HG03066 (cell line): ENCODE results near the gene CYFIP2.
A peak's percentile ranks its signal among the peaks of the same experiment; 100 is the strongest.

Source experiments
- ATAC-seq: cut with Tn5 transposase; IDR thresholded peaks from one replicate; pipeline ENCODE4 v1.9.1; 2021; ENCODE audit warnings: low read depth; ENCODE audit not compliant: unreplicated experiment

CYFIP2 gene

DNA sequence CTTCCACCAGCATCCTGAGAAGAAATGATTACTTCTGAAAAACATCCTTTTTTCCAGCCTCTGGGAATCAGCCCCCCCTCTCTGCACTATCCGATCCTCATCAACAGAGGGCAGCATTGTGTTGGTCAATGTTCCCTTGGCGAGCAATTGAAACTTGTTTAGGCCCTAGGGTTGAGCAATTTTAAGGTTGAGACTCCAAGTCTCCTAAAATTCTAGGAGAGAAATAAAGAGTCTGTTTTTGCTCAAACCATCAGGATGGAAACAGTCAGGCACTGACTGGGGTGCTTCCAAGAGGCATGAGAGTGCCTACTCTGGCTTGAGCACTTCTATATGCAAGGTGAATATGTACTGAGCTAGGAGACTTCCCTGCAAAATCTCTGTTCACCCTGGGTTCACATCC is 12.4 kb upstream of the CYFIP2 start:
- ATAC-seq = peak; percentile 48

DNA sequence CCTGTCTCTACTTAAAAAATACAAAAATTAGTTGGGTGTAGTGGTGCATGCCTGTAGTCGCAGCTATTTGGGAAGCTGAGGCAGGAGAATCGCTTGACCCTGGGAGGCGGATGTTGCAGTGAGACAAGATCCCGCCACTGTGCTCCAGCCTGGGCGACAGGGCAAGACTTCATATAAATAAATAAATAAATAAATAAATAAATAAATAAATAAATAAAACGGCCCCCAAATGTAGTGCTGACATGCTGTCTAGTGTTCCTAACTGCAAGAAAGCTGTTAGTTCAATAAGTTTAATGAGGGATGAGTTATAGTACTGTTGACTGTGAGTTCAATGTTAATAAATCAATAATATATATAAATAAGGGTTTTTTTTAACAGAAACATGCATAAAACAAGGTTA is 7.5 kb upstream of the CYFIP2 start:
- ATAC-seq = no peak

DNA sequence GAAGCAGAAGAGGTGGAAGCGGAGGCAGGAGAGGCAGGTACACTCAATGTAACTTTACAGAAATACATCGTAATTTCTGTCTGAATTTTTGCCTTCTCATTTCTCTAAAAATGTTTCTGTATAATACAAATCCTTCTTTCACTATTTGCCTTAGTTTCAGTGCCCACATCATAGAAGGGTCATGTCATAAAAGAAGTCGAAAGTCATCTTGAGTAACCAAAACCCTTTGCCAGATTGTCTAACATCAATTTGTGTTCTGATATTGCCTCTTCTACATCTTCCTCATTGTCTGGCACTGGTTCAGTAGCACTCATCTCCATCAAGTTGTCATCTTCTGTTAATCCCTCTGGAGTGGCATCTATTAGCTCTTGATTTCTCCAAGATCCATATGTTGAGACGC is 6.2 kb upstream of the CYFIP2 start:
- no peak for ATAC-seq

DNA sequence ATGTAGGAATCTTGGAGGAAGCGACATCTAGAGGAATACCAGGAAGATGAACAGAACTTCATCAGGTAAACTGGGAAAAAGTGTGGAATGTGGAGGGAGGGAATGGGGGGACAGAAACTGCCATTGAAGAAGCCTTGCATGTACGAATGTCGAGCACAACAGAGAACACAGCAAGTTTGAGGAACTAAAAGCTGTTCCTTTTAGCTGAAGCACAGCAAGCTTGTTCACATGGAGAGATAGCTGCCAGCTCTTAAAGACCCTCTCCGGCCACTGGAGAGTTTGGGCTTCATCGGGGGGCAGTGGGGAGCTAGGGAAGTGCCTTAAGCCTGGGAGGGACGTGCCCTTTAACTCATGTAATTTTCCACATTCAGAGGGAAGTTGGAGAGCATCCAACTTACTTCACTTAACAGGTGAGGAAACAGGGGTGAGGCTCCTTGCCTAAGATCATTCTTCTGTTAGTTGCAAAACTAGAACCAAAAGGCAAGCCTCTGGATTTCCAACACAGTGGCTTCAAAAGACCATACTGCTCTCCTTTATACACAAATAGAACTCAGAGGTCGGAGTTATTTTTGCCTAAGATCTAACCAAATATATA is 2.3 kb upstream of the CYFIP2 start:
- ATAC-seq = no peak

DNA sequence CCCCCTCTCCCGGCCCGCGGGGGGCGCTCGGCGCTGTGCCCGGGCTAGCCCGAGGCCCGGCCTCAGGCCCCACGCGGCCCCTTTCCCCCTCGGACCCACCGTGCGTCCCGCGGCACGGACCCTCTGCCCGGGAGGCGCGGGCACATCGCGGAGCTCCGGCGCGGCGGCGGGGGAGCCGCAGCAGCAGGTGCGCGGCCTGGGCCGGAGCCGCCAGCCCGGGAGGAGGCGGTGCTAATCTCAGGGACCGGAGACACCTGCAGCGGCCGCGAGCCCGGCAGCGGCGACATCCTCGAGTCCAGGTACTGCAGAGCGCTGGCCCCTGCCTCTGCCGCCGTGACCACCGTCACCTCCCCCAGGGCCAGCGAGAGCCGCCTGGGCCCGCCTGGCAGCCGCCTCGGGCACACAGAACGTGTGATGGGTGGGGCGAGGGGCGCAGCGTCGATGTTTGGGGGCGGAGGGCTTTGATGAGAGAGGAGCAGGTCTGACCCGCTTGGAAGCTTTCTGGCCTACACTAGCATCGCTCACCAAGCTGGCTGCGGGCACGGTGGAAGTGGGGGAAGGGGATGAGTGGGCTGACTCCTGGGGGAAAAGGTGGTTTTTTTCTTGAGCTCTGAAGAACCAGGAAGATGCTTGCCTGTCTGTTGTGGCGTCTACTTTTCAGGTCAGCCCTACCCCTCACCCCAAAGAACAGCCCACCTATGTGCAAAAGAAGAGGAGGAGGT is 524 bp downstream of the CYFIP2 start:
- peak; percentile 49 for ATAC-seq

DNA sequence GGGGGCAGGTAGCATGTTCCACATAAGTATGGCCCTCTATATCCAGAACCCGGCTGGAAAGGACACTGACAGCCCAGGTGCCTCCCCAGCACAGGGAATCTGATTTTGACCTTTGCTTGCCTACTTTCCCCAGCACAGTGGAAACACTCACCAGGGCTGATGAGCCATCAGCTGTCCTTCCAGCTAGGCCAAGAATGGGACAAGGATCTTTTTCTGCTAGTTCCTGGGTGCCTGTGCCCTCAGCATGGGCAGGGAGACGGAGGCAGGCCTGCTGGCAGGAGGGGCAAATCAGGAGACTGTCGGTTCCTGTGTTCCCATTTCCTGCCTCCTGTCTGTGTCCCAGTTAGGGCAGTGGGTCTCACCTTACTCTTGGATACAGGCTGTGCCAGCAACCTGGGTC is 1.1 kb downstream of the CYFIP2 start:
- no peak for ATAC-seq

DNA sequence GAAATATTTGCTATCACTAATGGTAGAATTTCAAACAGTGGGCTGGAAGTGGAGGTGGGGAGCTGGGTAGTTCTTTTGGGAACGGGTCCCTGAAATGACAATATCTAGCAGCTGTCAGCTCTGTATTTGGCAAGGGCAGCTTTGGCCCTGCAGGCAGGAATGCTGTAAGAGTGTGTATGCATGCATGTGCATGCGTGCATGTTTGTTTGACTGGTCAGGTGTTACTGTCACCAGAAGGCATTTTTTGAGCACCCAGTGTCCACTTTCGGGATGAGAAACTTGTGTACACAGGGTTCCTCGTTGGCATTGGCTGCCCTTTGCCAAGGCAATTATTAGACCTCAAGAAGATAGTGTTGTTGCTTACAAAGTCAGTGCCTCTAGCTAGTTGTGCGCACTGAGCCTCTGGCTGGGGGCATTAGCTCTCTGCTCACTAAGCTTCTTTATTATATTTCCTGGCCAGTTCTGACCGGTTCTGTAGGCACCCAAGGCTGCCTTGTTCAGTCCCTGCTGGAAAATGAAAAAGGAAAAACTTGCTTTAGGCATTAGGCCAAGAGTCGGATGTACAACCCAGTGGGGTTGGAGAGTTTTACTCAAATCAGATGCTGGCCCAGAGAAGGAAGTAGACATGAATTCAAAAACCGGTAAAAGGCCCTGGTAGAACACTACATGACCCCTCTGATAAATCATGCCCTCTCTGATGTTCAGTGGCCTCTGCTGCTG is 2.0 kb downstream of the CYFIP2 start:
- no peak for ATAC-seq

DNA sequence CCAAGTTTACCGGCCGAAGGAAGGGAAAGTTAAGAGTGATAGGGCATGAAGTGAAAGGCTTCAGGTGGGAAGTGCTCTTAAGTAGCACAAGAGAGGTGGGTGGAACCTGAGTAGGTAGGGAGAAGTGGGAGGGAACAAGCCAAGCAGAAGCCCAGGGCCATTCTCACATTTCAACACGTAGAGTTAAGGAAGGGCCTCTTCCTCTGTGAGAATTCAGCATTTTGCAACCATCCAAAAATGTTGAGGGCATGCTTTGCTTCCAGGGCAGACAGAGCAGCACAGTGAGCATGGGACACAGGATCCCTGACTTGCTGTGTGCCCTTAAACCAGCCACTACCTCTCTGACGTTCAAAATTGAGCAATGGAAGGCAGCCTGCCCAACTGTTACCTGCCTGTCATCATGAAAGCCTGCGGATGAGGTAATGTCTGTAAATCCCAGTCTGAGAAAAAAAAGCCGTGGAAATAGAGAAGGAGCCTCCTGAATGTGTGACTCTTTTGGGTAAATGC is 3.3 kb downstream of the CYFIP2 start:
- ATAC-seq = no peak

DNA sequence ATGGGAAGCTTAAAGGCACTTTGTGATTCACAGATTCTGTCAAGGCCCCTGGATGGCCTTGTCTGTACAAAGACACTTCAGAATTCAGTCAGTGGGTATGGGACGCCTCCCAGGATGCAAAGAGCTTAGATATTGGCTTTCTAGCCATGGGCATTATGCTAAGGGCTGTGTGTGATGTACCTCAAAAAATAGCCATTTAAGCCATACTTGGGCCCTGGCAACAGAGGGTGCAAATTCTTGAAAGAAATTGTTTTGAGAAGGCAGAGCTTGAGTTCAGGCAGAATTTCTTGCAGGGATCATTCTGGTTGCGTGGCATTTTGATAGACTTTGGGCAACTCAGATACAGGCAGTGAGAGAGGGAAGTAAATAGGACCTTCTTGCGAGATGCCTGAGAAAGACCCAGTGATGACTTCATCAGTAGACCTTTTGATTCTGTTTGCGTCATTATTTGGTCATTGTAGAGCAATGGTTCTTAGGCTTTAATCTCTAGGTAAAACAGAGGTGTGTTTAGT is 3.9 kb downstream of the CYFIP2 start:
- ATAC-seq = no peak

DNA sequence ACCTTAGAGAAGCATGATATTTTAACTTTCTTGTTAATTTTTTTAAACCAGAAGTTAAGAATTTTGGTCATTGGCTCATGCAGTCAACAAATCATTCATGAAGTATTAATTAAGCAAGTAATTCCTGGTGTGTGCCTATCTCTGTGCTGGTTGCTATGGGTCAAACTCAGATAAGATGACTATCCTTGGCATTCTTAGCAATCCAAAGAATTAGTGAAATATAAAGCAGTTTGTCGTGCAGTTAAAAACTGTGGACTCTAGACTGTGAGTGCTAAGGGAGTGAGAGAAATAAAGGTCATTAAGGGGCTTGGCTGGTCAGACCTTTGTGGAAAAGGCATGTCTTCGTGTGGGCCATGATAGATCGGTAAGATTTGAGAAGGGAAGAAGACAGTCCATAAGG is 4.8 kb downstream of the CYFIP2 start:
- no peak for ATAC-seq

DNA sequence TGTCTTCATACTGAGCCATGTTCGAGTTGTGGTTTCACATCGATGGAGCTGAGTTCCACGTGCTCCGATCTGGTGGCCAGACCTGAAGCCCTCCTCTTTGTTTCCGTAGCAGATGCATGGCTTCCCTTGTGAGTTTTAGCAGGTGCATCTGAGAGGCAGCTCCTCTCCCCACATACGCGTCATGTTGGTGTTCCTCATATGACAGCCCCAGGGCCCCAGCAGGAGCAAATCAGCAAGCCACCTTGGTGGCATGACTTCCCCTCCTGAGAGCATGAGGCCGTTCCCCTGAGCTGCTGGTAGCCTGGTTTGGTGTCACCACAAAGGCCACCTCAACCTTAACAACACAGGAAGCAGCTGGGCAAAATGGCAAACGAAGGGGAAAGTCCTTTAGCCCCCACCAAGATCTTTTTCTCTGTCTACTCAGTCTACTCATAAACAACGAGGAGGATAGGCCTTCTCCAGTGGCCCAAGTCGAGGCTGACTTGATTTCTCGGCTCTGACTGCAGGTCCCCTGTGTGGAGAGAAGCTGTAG is 5.9 kb downstream of the CYFIP2 start:
- ATAC-seq = peak; percentile 71

DNA sequence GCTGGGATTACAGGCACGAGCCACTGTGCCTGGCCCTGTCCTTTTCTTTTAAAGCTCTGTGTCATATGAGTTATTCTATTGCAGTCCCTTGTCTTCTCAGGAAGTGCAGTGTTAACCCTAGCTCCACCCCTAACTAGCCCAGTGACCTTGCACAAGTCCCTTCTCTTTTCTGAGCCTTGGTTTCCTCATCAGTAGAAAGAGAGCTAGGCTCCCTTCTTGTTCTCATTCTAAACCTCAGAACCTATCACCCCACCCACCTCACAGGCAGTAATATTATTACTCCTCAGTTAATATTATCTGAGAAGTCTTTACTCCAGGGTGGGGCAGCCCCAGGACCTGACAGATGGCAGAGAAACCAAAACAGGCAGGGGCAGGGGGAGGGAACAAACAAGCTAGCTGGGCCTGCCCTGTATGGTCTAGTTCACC is 7.2 kb downstream of the CYFIP2 start:
- peak; percentile 45 for ATAC-seq

DNA sequence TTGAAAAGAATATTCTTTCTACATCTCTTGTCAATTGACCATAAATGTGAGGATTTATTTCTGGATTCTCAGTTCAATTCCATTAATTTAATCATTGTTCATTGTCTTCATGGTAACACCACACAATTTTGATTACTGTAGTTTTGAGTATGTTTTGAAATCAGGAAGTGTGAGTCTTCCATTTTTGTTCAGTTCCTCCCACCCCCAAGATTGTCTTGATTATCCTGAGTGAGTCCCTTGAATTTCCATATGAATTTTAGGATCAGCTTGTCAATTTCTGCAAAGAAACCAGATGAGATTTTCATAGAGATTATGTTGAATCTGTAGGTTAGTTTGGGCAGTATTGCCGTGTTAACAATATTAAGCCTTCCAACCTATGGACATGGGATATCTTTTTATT is 9.5 kb downstream of the CYFIP2 start:
- ATAC-seq = no peak

DNA sequence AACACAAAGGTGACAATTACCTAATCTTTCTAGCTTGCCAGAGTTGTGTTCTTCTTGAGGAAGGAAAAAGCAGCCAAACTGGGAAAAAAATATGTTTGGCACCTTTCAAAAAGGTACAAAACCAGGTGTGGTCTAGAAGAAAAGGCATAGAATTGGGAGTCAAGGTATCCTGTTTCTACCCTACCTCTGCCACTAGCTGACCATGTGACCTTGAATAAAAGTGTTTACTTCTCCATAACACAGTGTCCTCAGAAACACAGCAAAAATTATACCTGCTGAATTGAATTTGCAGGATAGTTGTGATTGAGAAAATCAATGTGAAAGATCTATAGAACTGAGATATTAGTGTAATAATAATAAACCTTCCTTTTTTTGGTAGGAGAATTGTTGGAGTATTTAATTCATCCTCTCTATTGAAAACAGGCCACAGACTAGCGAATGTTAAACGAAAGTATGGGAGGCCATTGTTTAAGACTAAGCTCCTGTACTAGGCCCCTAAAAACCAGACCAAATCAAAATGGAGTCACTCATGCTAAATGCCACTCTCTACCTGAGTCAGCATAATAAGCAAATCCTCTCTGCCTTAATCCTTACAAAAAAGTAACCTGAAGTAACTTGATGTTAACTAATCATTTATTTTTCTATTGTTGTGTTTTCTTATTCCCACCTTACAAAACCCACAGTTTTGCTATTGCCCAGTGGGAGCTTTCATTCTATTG is 12.6 kb downstream of the CYFIP2 start:
- no peak for ATAC-seq

DNA sequence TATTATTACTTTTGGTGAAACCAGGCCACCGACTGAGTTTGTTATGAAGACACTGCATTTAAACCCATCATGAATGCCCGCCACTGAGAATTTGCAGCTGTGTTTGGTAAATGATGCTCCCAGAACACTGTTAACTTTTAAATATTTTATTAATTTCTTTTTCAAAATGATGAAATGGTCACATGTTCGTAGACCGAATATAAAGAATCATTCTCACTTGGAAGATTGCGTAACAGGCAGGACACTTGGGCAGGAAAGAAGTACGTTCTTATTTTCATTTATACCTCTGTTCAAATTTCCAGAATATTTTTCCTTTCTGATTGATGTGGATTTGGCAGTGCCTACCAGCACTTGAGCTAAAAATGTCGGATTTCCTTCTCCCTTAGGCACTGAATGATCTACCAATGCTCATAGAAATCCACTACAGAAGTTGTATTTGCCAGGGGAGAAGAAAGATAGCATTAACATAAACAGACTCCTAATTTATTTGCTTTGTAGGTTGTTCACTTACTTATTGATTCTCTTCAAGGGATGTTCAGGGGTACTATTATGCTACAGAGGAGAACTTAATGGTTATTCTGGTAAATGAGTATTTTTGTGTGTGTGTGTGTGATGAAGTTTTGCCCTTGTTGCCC is 13.8 kb downstream of the CYFIP2 start:
- no peak for ATAC-seq

DNA sequence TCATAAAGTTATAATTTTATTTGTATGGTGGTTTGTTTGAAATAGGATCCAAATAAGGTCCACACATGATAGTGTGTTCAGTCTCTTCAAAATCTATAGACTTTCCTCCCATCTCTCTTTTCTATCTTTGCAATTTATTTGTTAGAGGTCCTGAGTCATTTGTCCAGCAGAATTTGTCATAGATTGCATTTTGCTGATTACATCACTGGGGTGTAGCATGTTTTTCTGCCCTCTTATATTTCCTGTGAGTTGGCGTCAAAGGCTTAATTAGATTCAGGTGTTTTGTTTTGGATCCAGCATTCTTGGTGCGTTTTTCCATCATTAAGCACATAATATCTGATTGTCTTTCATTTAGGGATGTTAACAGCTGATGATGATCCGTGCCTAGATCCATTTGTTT is 15.0 kb downstream of the CYFIP2 start:
- no peak for ATAC-seq

DNA sequence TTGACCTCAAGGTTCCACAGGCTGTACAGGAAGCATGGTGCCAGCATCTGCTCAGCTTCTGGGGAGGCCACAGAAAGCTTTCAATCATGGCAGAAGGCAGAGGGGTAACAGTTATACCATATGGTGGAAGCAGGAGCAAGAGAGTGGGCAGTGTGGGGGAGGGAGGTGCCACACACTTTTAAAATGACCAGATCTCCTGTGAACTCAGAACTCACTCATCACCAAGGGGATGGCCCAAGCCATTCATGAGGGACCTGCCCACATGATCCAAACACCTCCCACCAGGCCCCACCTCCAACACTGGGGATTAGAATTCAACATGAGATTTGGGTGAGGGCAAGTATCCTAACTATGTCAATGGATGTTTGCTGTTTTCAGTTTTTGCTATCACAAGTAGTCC is 16.2 kb downstream of the CYFIP2 start:
- no peak for ATAC-seq

DNA sequence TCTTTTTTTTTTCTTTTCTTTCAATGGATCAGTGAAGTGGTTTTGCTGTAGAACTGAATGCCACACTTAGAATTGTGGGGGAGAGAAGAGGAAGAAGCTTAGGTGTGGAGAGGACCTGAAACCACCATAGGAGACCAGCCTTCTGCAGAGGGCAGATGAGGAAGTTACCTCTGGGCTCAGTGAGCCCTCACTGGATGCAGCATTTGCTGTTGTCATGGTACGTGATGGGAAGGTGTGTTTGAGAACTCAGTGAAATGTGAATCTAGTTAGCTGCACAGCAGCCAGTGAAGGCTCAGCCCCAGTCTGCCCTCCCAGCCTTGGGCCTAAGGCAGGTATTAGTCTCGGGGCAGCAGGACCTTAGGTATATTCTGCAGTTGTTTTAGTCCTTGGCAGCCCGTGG is 17.5 kb downstream of the CYFIP2 start:
- ATAC-seq = peak; percentile 100

DNA sequence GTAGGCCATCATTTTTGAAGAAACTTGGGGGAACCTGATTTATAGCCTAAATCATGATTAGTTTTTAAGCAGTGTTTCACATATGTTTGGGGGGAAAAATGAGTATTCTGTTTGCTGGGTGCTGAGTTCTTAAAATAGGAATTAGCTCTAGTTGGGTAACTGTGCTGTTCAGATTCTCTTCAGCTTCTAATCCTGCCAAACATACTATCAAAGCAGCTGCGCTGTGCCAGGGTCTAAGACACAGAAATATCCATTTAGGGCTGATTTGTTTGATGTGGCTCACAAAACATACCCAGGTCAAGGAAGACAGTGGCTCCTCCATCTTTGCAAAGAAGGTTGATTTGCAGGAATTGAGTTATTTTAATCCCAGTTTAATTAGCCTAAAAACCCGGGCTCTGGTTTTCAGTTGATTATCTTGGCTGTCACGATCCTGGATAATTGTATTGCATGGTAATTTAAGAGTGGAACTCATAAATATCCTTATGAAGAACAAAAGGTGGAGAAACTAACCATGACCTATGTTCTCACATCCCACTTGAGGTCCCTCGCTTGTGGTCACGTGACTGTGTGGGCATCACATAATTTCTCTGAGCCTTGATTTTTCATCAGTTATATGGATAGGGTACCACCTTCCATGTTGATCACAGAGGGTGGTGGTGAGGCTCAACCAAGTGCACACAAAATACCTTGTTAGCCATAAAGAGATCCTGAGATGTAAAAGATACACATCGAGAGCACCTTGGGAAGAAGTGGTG is 18.7 kb downstream of the CYFIP2 start:
- ATAC-seq = no peak
